Transverse colon (tissue), 3 donors: ENCODE data around the gene CACNA2D4.

Experiments used
- POLR2A ChIP-seq: fragments of 450-650 bp; IDR thresholded peaks from one replicate; pipeline ENCODE4 v1.6.1; 2016; ENCODE audit warnings: antibody characterized with exemption, mild to moderate bottlenecking, moderate library complexity
- TF ChIP-seq, protein P1 (sequence below), 5 experiments: fragments of 200-600 bp in 3 of 5; fragments of 450-650 bp in 2 of 5; sonication (generic) in 3 of 5; IDR thresholded peaks; 1 replicate in 2 of 5; 2 replicates in 3 of 5; pipeline ENCODE4 v1.5.1; 2016 to 2017; ENCODE audit warnings: antibody characterized with exemption in 5 of 5, inconsistent platforms in 3 of 5, mild to moderate bottlenecking in 2 of 5, moderate library complexity in 1 of 5

GRCh38 chr12:1801303-1801975, 117.0 kb downstream of the CACNA2D4 start:
- TF ChIP-seq, protein P1, sequence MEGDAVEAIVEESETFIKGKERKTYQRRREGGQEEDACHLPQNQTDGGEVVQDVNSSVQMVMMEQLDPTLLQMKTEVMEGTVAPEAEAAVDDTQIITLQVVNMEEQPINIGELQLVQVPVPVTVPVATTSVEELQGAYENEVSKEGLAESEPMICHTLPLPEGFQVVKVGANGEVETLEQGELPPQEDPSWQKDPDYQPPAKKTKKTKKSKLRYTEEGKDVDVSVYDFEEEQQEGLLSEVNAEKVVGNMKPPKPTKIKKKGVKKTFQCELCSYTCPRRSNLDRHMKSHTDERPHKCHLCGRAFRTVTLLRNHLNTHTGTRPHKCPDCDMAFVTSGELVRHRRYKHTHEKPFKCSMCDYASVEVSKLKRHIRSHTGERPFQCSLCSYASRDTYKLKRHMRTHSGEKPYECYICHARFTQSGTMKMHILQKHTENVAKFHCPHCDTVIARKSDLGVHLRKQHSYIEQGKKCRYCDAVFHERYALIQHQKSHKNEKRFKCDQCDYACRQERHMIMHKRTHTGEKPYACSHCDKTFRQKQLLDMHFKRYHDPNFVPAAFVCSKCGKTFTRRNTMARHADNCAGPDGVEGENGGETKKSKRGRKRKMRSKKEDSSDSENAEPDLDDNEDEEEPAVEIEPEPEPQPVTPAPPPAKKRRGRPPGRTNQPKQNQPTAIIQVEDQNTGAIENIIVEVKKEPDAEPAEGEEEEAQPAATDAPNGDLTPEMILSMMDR (IDR thresholded peaks at IDR 0.05), result no peak
- TF ChIP-seq POLR2A, result no peak
